Measurements from ENCODE around the gene IFNAR2. TPM values are rescaled to one million over a fixed set of nuclear protein-coding genes. Genes with fewer than 3 reads are reported as not detected.

IFNAR2 gene
- polyA plus RNA-seq, 3 donors = 47.7 to 79.8 (median 59.5) TPM

DNA sequence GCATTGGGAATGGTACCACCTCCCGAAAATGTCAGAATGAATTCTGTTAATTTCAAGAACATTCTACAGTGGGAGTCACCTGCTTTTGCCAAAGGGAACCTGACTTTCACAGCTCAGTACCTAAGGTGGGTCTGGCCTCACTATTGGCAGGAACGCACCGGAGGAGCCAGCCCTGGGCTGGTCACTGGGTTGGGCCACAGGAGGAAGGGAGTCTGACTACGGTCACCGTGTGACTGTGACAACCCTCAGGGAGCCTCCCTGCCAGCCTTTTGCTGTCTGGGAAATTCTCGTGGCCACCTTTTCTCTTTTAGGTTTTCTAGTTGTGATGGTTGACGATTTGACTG lies 38.6 kb downstream of the IFNAR2 start:
- peaks cover 76 to 91% of the 10 kb centered on the region in 2 donors for H3K4me1 ChIP-seq (ENCODE audit: control insufficient read depth in 1 of 2, insufficient read depth in 2 of 2, low read length in 2 of 2)
- 72% methylated on average over 6 of the region's 7 CpGs for WGBS (ENCODE audit: insufficient coverage)

DNA sequence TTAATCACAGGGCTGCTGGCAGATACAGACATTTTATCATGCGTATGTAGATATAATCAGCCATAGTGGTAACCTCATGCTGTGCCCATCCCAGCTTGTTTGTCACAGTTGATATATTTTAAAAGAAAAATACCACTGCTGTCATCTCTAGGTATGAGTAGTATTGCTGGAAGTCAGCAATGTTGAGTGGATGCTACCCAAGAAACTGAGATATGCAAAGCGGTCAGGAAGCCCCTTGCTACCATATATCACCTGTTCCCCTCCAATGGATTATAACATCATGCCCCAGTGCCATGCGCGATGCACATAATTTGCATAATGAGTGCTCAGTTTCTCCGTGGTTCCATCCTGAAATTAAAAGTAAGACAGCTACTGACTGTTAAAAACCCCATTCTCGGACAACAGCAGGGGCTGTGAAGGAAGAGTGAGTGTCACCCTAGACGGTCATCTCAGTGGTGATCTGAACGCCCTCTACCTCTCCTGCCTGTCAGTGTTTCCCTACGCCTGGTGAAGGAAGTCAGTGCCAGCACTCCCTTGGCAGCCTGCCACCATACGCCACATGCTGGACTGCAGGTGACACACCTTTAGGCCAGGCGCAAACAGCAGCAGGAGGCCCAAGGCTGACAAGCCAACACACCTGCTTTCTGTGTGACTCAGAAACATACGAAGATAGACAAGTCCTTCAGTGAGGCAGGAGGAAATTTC lies 39.2 kb downstream of the IFNAR2 start:
- H3K4me1 ChIP-seq (ENCODE audit: control insufficient read depth in 1 of 2, insufficient read depth in 2 of 2, low read length in 2 of 2) = peaks cover 74 to 86% of the 10 kb centered on the region in 2 donors

More for the DNA sequence above, 38.6 kb downstream of the IFNAR2 start:
- H3K9me3 ChIP-seq (replicated peaks in 1 of 2; ENCODE audit: control insufficient read depth in 1 of 2, insufficient read depth in 1 of 2, low read length in 2 of 2) = no peaks in the 10 kb centered on the region
- peaks cover 9% of the 10 kb centered on the region for H4K20me1 ChIP-seq (ENCODE audit: insufficient read depth, low read length)
- intact Hi-C loops (cut with micrococcal nuclease) = loop anchor here (2.0 to 5.0 kb wide), 4 partner anchors 32 to 66 kb away; partner anchors contain the start of gene IFNAR1 (in 1 of the 2)
- no peaks in the 10 kb centered on the region for H3K27me3 ChIP-seq (ENCODE audit: control insufficient read depth in 2 of 2, insufficient read depth in 2 of 2, low read length in 2 of 2)
- Mint-ChIP-seq H3K36me3 (peaks cover 53 to 66% of the 10 kb centered on the region in 2 donors), H3K27me3 (ENCODE audit: low read depth in 3 of 3) (peaks cover 0 to 1% (median 0%) of the 10 kb centered on the region in 3 donors), H3K27ac (peak overlapping the region; percentile 90 to 100 (median 99)), H3K4me1 (peaks cover 76% of the 10 kb centered on the region), H3K4me3 (peak overlapping the region; percentile 98 to 99), H3K9me3 (no peaks in the 10 kb centered on the region)
- TF ChIP-seq, protein P1, sequence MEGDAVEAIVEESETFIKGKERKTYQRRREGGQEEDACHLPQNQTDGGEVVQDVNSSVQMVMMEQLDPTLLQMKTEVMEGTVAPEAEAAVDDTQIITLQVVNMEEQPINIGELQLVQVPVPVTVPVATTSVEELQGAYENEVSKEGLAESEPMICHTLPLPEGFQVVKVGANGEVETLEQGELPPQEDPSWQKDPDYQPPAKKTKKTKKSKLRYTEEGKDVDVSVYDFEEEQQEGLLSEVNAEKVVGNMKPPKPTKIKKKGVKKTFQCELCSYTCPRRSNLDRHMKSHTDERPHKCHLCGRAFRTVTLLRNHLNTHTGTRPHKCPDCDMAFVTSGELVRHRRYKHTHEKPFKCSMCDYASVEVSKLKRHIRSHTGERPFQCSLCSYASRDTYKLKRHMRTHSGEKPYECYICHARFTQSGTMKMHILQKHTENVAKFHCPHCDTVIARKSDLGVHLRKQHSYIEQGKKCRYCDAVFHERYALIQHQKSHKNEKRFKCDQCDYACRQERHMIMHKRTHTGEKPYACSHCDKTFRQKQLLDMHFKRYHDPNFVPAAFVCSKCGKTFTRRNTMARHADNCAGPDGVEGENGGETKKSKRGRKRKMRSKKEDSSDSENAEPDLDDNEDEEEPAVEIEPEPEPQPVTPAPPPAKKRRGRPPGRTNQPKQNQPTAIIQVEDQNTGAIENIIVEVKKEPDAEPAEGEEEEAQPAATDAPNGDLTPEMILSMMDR (IDR thresholded peaks at IDR 0.05) = no peak
- H3K9ac ChIP-seq (ENCODE audit: insufficient read depth, low read length, poor library complexity, severe bottlenecking) = no peak overlapping the region
- peaks cover 89% of the 10 kb centered on the region for H3K79me2 ChIP-seq (ENCODE audit: insufficient read depth, low read length)
- peak overlapping the region; percentile 99 to 100 for H3K27ac ChIP-seq (ENCODE audit: low read depth in 1 of 2, low read length in 2 of 2)
- no peak overlapping the region for H2AFZ ChIP-seq (ENCODE audit: insufficient read depth, low read depth, low read length, poor library complexity, severe bottlenecking)
- peak overlapping the region in 1 of 3 experiments; percentile 88 for H3K4me3 ChIP-seq (replicated peaks in 1 of 3; ENCODE audit: low read depth in 2 of 3, low read length in 3 of 3)
- peaks cover 16 to 51% of the 10 kb centered on the region in 2 donors for H3K36me3 ChIP-seq (replicated peaks in 1 of 2; ENCODE audit: control insufficient read depth in 1 of 2, insufficient read depth in 2 of 2, low read length in 2 of 2)
- peak in 2 of 3 donors; percentile 38 to 48 for DNase-seq
- peak overlapping the region; percentile 98 for H3K4me2 ChIP-seq (replicated peaks; ENCODE audit: extremely low read depth, low read length, poor library complexity, severe bottlenecking)

More for the DNA sequence above, 39.2 kb downstream of the IFNAR2 start:
- peaks cover 0 to 1% (median 0%) of the 10 kb centered on the region in 3 donors for H3K27me3 Mint-ChIP-seq (ENCODE audit: low read depth in 3 of 3)
- intact Hi-C loops (cut with micrococcal nuclease) = loop anchor here (2.0 to 5.0 kb wide), 4 partner anchors 32 to 67 kb away; partner anchors contain the start of gene IFNAR1 (in 1 of the 2)
- peak overlapping the region; percentile 93 to 100 (median 99) for H3K27ac Mint-ChIP-seq
- Histone ChIP-seq H3K4me2 (replicated peaks; ENCODE audit: extremely low read depth, low read length, poor library complexity, severe bottlenecking) (peak overlapping the region; percentile 98), H3K36me3 (replicated peaks in 1 of 2; ENCODE audit: control insufficient read depth in 1 of 2, insufficient read depth in 2 of 2, low read length in 2 of 2) (peaks cover 18 to 51% of the 10 kb centered on the region in 2 donors), H3K27ac (ENCODE audit: low read depth in 1 of 2, low read length in 2 of 2) (peak overlapping the region; percentile 99 to 100), H3K9ac (ENCODE audit: insufficient read depth, low read length, poor library complexity, severe bottlenecking) (no peak overlapping the region), H3K4me3 (replicated peaks in 1 of 3; ENCODE audit: low read depth in 2 of 3, low read length in 3 of 3) (peak overlapping the region in 1 of 3 experiments; percentile 88), H3K79me2 (ENCODE audit: insufficient read depth, low read length) (peaks cover 89% of the 10 kb centered on the region), H3K27me3 (ENCODE audit: control insufficient read depth in 2 of 2, insufficient read depth in 2 of 2, low read length in 2 of 2) (no peaks in the 10 kb centered on the region), H4K20me1 (ENCODE audit: insufficient read depth, low read length) (peaks cover 11% of the 10 kb centered on the region), H2AFZ (ENCODE audit: insufficient read depth, low read depth, low read length, poor library complexity, severe bottlenecking) (no peak overlapping the region), H3K9me3 (replicated peaks in 1 of 2; ENCODE audit: control insufficient read depth in 1 of 2, insufficient read depth in 1 of 2, low read length in 2 of 2) (no peaks in the 10 kb centered on the region)
- H3K9me3 Mint-ChIP-seq = no peaks in the 10 kb centered on the region
- TF ChIP-seq, protein P1 (IDR thresholded peaks at IDR 0.05) = no peak
- H3K36me3 Mint-ChIP-seq = peaks cover 54 to 66% of the 10 kb centered on the region in 2 donors
- H3K4me3 Mint-ChIP-seq = peak overlapping the region in 1 of 2 donors; percentile 98
- H3K4me1 Mint-ChIP-seq = peaks cover 73% of the 10 kb centered on the region
- WGBS (ENCODE audit: insufficient coverage) = 75% methylated on average over 8 of the region's 12 CpGs
- peak in 1 of 3 donors; percentile 15 for DNase-seq
